Measurements from ENCODE around the gene MYBPC1. TPM values are rescaled to one million over a fixed set of nuclear protein-coding genes. Genes with fewer than 3 reads are reported as not detected.

Gene MYBPC1
- total RNA-seq, 2 experiments from 2014 or later, result not detected

GRCh38 chr12:101690544-101691098, 95.8 kb downstream of the MYBPC1 start:
- no peaks in the 10 kb centered on the region for H3K9me3 Mint-ChIP-seq
- no peaks in the 10 kb centered on the region for H3K4me1 Mint-ChIP-seq (ENCODE audit: low read depth)
- no peaks in the 10 kb centered on the region for H3K9me3 ChIP-seq (ENCODE audit: control insufficient read depth in 1 of 2, insufficient read depth in 1 of 2, low read length in 2 of 2)
- no peaks in the 10 kb centered on the region for H3K36me3 Mint-ChIP-seq (ENCODE audit: low read depth)
- no peak overlapping the region for H3K27ac ChIP-seq (ENCODE audit: low read depth in 1 of 2, low read length in 2 of 2)
- no peaks in the 10 kb centered on the region for H3K36me3 ChIP-seq (ENCODE audit: insufficient read depth, low read length)
- no peaks in the 10 kb centered on the region for H3K27me3 Mint-ChIP-seq
- DNase-seq, result no peak
- no peak overlapping the region for H3K4me3 ChIP-seq (ENCODE audit: low read length)
- ChIA-PET CTCF (no interaction called here), POLR2A (no interaction called here)
- no peaks in the 10 kb centered on the region for H3K4me1 ChIP-seq (ENCODE audit: insufficient read depth, low read length)
- ATAC-seq (ENCODE audit: poor library complexity), result no peak
- no peak overlapping the region for H3K4me3 Mint-ChIP-seq
- no peaks in the 10 kb centered on the region for H3K27me3 ChIP-seq (ENCODE audit: control insufficient read depth in 1 of 2, insufficient read depth in 2 of 2, low read length in 2 of 2)
- TF ChIP-seq CTCF (IDR thresholded peaks at IDR 0.05), result no peak
- H3K27ac Mint-ChIP-seq, result no peak overlapping the region
- intact Hi-C loops (cut with DNase I, micrococcal nuclease), result no loop called here

GRCh38 chr12:101691503-101692096, 96.8 kb downstream of the MYBPC1 start:
- DNase-seq, result no peak
- ChIA-PET CTCF (no interaction called here), POLR2A (no interaction called here)
- Histone ChIP-seq H3K4me1 (ENCODE audit: insufficient read depth, low read length) (peaks cover 4% of the 10 kb centered on the region), H3K9me3 (ENCODE audit: control insufficient read depth in 1 of 2, insufficient read depth in 1 of 2, low read length in 2 of 2) (no peaks in the 10 kb centered on the region), H3K27ac (ENCODE audit: low read depth in 1 of 2, low read length in 2 of 2) (no peak overlapping the region), H3K36me3 (ENCODE audit: insufficient read depth, low read length) (no peaks in the 10 kb centered on the region), H3K27me3 (ENCODE audit: control insufficient read depth in 1 of 2, insufficient read depth in 2 of 2, low read length in 2 of 2) (no peaks in the 10 kb centered on the region), H3K4me3 (ENCODE audit: low read length) (no peak overlapping the region)
- intact Hi-C loops (cut with DNase I, micrococcal nuclease), result no loop called here
- Mint-ChIP-seq H3K4me1 (ENCODE audit: low read depth) (peaks cover 2% of the 10 kb centered on the region), H3K4me3 (no peak overlapping the region), H3K27me3 (no peaks in the 10 kb centered on the region), H3K36me3 (ENCODE audit: low read depth) (no peaks in the 10 kb centered on the region), H3K9me3 (no peaks in the 10 kb centered on the region), H3K27ac (no peak overlapping the region)
- ATAC-seq (ENCODE audit: poor library complexity), result no peak
- no peak for TF ChIP-seq CTCF (IDR thresholded peaks at IDR 0.05)

- H3K36me3 Mint-ChIP-seq (ENCODE audit: low read depth), result peaks cover 12% of the 10 kb centered on the region
- POLR2A ChIA-PET, result no interaction called here
- H3K9me3 ChIP-seq (ENCODE audit: control insufficient read depth in 1 of 2, insufficient read depth in 1 of 2, low read length in 2 of 2), result no peaks in the 10 kb centered on the region
- H3K4me1 ChIP-seq (ENCODE audit: insufficient read depth, low read length), result peaks cover 21% of the 10 kb centered on the region
- H3K4me1 Mint-ChIP-seq (ENCODE audit: low read depth), result peaks cover 17% of the 10 kb centered on the region
- H3K4me3 ChIP-seq (ENCODE audit: low read length), result no peak overlapping the region
- H3K9me3 Mint-ChIP-seq, result no peaks in the 10 kb centered on the region
- no peaks in the 10 kb centered on the region for H3K27me3 ChIP-seq (ENCODE audit: control insufficient read depth in 1 of 2, insufficient read depth in 2 of 2, low read length in 2 of 2)
- TF ChIP-seq CTCF (IDR thresholded peaks at IDR 0.05), result no peak
- DNase-seq (no peak), ATAC-seq (ENCODE audit: poor library complexity) (no peak)
- no peak overlapping the region for H3K27ac ChIP-seq (ENCODE audit: low read depth in 1 of 2, low read length in 2 of 2)
- H3K27me3 Mint-ChIP-seq, result no peaks in the 10 kb centered on the region
- intact Hi-C loops (cut with DNase I, micrococcal nuclease), result no loop called here
- CTCF ChIA-PET, result no interaction called here
- H3K27ac Mint-ChIP-seq, result no peak overlapping the region
- H3K4me3 Mint-ChIP-seq, result no peak overlapping the region
- H3K36me3 ChIP-seq (ENCODE audit: insufficient read depth, low read length), result no peaks in the 10 kb centered on the region
Measured at GRCh38 chr12:101694297-101694848, 99.6 kb downstream of the MYBPC1 start.

Data from CD4-positive, alpha-beta T cell (primary cell).